ENCODE measurements around the gene PLP2. TPM values are rescaled to one million over a fixed set of nuclear protein-coding genes. Genes with fewer than 3 reads are reported as not detected.

PLP2 gene
- total and polyA plus RNA-seq, 2 donors from 2014 or later = 58.6 to 139 TPM

DNA sequence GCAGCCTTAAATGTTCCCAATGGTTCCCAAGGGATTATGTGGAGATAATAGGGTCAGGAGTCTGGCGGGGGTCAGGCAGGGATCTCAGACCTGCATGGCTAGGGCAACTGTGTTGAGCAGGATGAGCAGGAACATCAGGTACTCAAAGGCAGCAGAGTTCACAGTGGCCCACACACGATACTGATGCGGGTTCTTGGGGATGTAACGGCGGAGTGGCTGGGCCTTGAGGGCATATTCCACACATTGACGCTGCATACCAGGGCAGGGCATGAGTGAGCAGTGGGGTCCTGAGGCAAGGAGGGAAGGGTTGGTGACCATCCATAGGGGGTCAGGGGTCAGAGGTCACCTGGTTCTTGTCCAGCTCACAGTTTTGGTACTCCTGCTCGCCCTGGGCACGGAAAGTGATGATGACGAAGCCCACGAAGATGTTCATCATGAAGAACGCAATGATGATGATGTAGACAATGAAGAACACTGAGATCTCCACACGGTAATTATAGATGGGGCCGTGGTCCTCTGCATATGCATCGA is 43.4 kb downstream of the PLP2 start:
- Histone ChIP-seq H3K9me3 (ENCODE audit: control insufficient read depth in 2 of 3, insufficient read depth in 1 of 3, low read length in 3 of 3) (no peaks in the 10 kb centered on the region), H3K27ac (ENCODE audit: low read depth in 2 of 2, low read length in 2 of 2) (no peak overlapping the region), H3K36me3 (ENCODE audit: control insufficient read depth in 2 of 3, insufficient read depth in 3 of 3, low read length in 3 of 3) (no peaks in the 10 kb centered on the region), H3K27me3 (ENCODE audit: control insufficient read depth, insufficient read depth, low read length) (no peaks in the 10 kb centered on the region), H3K4me1 (ENCODE audit: control insufficient read depth in 2 of 3, insufficient read depth in 2 of 3, low read depth in 1 of 3, low read length in 3 of 3) (no peaks in the 10 kb centered on the region), H3K4me3 (ENCODE audit: low read length in 3 of 3) (no peak overlapping the region), H3K9ac (ENCODE audit: low read length in 3 of 3) (no peak overlapping the region)
- TF ChIP-seq, protein P1, sequence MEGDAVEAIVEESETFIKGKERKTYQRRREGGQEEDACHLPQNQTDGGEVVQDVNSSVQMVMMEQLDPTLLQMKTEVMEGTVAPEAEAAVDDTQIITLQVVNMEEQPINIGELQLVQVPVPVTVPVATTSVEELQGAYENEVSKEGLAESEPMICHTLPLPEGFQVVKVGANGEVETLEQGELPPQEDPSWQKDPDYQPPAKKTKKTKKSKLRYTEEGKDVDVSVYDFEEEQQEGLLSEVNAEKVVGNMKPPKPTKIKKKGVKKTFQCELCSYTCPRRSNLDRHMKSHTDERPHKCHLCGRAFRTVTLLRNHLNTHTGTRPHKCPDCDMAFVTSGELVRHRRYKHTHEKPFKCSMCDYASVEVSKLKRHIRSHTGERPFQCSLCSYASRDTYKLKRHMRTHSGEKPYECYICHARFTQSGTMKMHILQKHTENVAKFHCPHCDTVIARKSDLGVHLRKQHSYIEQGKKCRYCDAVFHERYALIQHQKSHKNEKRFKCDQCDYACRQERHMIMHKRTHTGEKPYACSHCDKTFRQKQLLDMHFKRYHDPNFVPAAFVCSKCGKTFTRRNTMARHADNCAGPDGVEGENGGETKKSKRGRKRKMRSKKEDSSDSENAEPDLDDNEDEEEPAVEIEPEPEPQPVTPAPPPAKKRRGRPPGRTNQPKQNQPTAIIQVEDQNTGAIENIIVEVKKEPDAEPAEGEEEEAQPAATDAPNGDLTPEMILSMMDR (IDR thresholded peaks at IDR 0.05; ENCODE audit: borderline replicate concordance, extremely low read depth, insufficient read depth) = no peak
- DNase-seq (no peak), FAIRE-seq (no peak)
- intact Hi-C loops (cut with DNase I) = no loop called here

DNA sequence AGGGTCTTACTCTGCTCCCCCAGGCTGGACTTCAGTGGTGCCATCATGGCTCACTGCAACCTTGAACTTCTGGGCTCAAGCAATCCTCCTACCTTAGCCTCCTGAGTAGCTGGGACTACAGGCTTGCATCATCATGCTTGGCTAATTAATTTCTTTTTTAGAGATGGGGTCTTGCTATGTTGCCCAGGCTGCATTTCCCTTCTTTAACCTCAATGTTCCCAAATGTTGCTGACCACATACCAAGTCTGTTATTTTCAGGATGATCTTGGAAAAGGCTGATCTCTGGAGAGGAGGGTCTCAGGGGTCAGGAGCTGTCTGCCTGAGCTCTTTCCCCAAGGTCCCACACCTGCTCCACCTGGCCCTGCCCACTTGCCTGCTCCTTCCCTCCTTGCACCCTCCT is 48.4 kb downstream of the PLP2 start:
- no peaks in the 10 kb centered on the region for H3K9me3 ChIP-seq (ENCODE audit: control insufficient read depth in 2 of 3, insufficient read depth in 1 of 3, low read length in 3 of 3)
- TF ChIP-seq, protein P1 (IDR thresholded peaks at IDR 0.05; ENCODE audit: borderline replicate concordance, extremely low read depth, insufficient read depth) = no peak
- H3K4me1 ChIP-seq (ENCODE audit: control insufficient read depth in 2 of 3, insufficient read depth in 2 of 3, low read depth in 1 of 3, low read length in 3 of 3) = no peaks in the 10 kb centered on the region
- H3K27me3 ChIP-seq (ENCODE audit: control insufficient read depth, insufficient read depth, low read length) = no peaks in the 10 kb centered on the region
- DNase-seq (no peak), FAIRE-seq (no peak)
- H3K36me3 ChIP-seq (ENCODE audit: control insufficient read depth in 2 of 3, insufficient read depth in 3 of 3, low read length in 3 of 3) = no peaks in the 10 kb centered on the region
- intact Hi-C loops (cut with DNase I) = no loop called here
- no peak overlapping the region for H3K4me3 ChIP-seq (ENCODE audit: low read length in 3 of 3)
- H3K27ac ChIP-seq (ENCODE audit: low read depth in 2 of 2, low read length in 2 of 2) = no peak overlapping the region
- no peak overlapping the region for H3K9ac ChIP-seq (ENCODE audit: low read length in 3 of 3)

DNA sequence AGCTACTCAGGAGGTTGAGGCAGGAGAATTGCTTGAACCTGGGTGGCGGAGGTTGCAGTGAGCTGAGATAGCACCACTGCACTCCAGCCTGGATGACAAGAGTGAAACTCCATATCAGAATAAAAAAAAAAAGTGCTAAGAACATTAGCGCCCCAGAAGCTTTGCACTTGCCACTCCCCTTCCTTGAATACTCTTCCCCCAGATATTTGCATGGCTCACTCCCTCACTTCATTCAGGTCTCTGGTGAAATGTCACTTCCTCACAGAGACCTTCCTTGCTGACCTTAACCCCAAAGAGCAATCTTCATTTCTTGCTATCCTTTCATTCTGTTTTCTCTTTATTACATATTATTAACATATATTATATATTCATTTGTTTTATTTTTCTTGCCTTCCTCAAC is 50.2 kb downstream of the PLP2 start:
- no peak for DNase-seq
- Histone ChIP-seq H3K36me3 (ENCODE audit: control insufficient read depth in 2 of 3, insufficient read depth in 3 of 3, low read length in 3 of 3) (no peaks in the 10 kb centered on the region), H3K4me1 (ENCODE audit: control insufficient read depth in 2 of 3, insufficient read depth in 2 of 3, low read depth in 1 of 3, low read length in 3 of 3) (no peaks in the 10 kb centered on the region), H3K9me3 (ENCODE audit: control insufficient read depth in 2 of 3, insufficient read depth in 1 of 3, low read length in 3 of 3) (no peaks in the 10 kb centered on the region), H3K9ac (ENCODE audit: low read length in 3 of 3) (no peak overlapping the region), H3K27me3 (ENCODE audit: control insufficient read depth, insufficient read depth, low read length) (no peaks in the 10 kb centered on the region), H3K27ac (ENCODE audit: low read depth in 2 of 2, low read length in 2 of 2) (no peak overlapping the region), H3K4me3 (ENCODE audit: low read length in 3 of 3) (no peak overlapping the region)
- intact Hi-C loops (cut with DNase I) = no loop called here
- TF ChIP-seq, protein P1 (IDR thresholded peaks at IDR 0.05; ENCODE audit: borderline replicate concordance, extremely low read depth, insufficient read depth) = no peak
- FAIRE-seq = no peak

Other genes with a start within 250 kb of the PLP2 start
- 56.2 TPM for gene OTUD5, start 214.3 kb upstream of the PLP2 start, total RNA-seq
- gene OTUD5, start 214.3 kb upstream of the PLP2 start, polyA plus RNA-seq (ENCODE audit: insufficient read depth, low read depth, low replicate concordance) = 40.2 TPM
- gene KCND1, start 200.1 kb upstream of the PLP2 start, total RNA-seq = 2.2 TPM
- 0.92 TPM for gene KCND1, start 200.1 kb upstream of the PLP2 start, polyA plus RNA-seq (ENCODE audit: insufficient read depth, low read depth, low replicate concordance)
- 52.8 TPM for gene GRIPAP1, start 169.6 kb upstream of the PLP2 start, total RNA-seq
- 24.0 TPM for gene GRIPAP1, start 169.6 kb upstream of the PLP2 start, polyA plus RNA-seq (ENCODE audit: insufficient read depth, low read depth, low replicate concordance)
- 47.3 TPM for gene TFE3, start 128.5 kb upstream of the PLP2 start, total RNA-seq
- 32.8 TPM for gene TFE3, start 128.5 kb upstream of the PLP2 start, polyA plus RNA-seq (ENCODE audit: insufficient read depth, low read depth, low replicate concordance)
- 13.7 TPM for gene CCDC120, start 112.9 kb upstream of the PLP2 start, total RNA-seq
- 5.2 TPM for gene CCDC120, start 112.9 kb upstream of the PLP2 start, polyA plus RNA-seq (ENCODE audit: insufficient read depth, low read depth, low replicate concordance)
- gene PRAF2, start 97.9 kb upstream of the PLP2 start, total RNA-seq = 24.0 TPM
- 47.9 TPM for gene PRAF2, start 97.9 kb upstream of the PLP2 start, polyA plus RNA-seq (ENCODE audit: insufficient read depth, low read depth, low replicate concordance)
- gene WDR45, start 92.0 kb upstream of the PLP2 start, total RNA-seq = 67.4 TPM
- gene WDR45, start 92.0 kb upstream of the PLP2 start, polyA plus RNA-seq (ENCODE audit: insufficient read depth, low read depth, low replicate concordance) = 72.4 TPM
- 20.4 TPM for gene GPKOW, start 48.2 kb upstream of the PLP2 start, total RNA-seq
- 21.4 TPM for gene GPKOW, start 48.2 kb upstream of the PLP2 start, polyA plus RNA-seq (ENCODE audit: insufficient read depth, low read depth, low replicate concordance)
- 11.6 TPM for gene MAGIX, start 9.1 kb upstream of the PLP2 start, total RNA-seq
- gene MAGIX, start 9.1 kb upstream of the PLP2 start, polyA plus RNA-seq (ENCODE audit: insufficient read depth, low read depth, low replicate concordance) = 34.0 TPM
- gene PRICKLE3, start 14.5 kb downstream of the PLP2 start, total RNA-seq = 11.6 TPM
- 3.4 TPM for gene PRICKLE3, start 14.5 kb downstream of the PLP2 start, polyA plus RNA-seq (ENCODE audit: insufficient read depth, low read depth, low replicate concordance)
- 4.0 TPM for gene SYP, start 28.3 kb downstream of the PLP2 start, total RNA-seq
- 7.2 TPM for gene SYP, start 28.3 kb downstream of the PLP2 start, polyA plus RNA-seq (ENCODE audit: insufficient read depth, low read depth, low replicate concordance)
- 0.25 TPM for gene CACNA1F, start 61.4 kb downstream of the PLP2 start, total RNA-seq
- 0.15 TPM for gene CACNA1F, start 61.4 kb downstream of the PLP2 start, polyA plus RNA-seq (ENCODE audit: insufficient read depth, low read depth, low replicate concordance)
- gene CCDC22, start 63.6 kb downstream of the PLP2 start, total RNA-seq = 18.5 TPM
- 13.4 TPM for gene CCDC22, start 63.6 kb downstream of the PLP2 start, polyA plus RNA-seq (ENCODE audit: insufficient read depth, low read depth, low replicate concordance)
- 2.0 TPM for gene FOXP3, start 92.8 kb downstream of the PLP2 start, total RNA-seq
- 0.45 TPM for gene FOXP3, start 92.8 kb downstream of the PLP2 start, polyA plus RNA-seq (ENCODE audit: insufficient read depth, low read depth, low replicate concordance)
- gene PPP1R3F, start 97.9 kb downstream of the PLP2 start, total RNA-seq = 4.5 TPM
- 5.1 TPM for gene PPP1R3F, start 97.9 kb downstream of the PLP2 start, polyA plus RNA-seq (ENCODE audit: insufficient read depth, low read depth, low replicate concordance)
- gene GAGE10, start 131.7 kb downstream of the PLP2 start, total RNA-seq = not detected
- not detected for gene GAGE10, start 131.7 kb downstream of the PLP2 start, polyA plus RNA-seq (ENCODE audit: insufficient read depth, low read depth, low replicate concordance)
- not detected for gene GAGE12J, start 150.1 kb downstream of the PLP2 start, total RNA-seq
- not detected for gene GAGE12J, start 150.1 kb downstream of the PLP2 start, polyA plus RNA-seq (ENCODE audit: insufficient read depth, low read depth, low replicate concordance)
- gene GAGE13, start 159.7 kb downstream of the PLP2 start, total RNA-seq = not detected
- not detected for gene GAGE13, start 159.7 kb downstream of the PLP2 start, polyA plus RNA-seq (ENCODE audit: insufficient read depth, low read depth, low replicate concordance)

All from kidney (tissue), 14 donors.